H1 (cell line): ENCODE data around the gene TSHR. TPM values are rescaled to one million over a fixed set of nuclear protein-coding genes. Genes with fewer than 3 reads are reported as not detected.

Source experiments
- CTCF ChIA-PET: fragments of 300-600 bp; sonication (Branson Sonifier 250); formaldehyde crosslinking; loops from one replicate; lab custom pipeline; 2021; ENCODE audit not compliant: partially characterized antibody; lab: Charles Lee
- POLR2A ChIA-PET: fragments of 300-600 bp; sonication (Branson Sonifier 250); formaldehyde crosslinking; loops from one replicate; lab custom pipeline; 2021; ENCODE audit warnings: inconsistent platforms; ENCODE audit not compliant: partially characterized antibody; lab: Charles Lee
- DNase-seq, 2 experiments: peaks; one replicate each; pipeline versions ENCODE4 v3.0.0 to v3.0.0-alpha.2; 2010 to 2022; ENCODE audit warnings: low spot score in 2 of 2, low read depth in 1 of 2, mixed read lengths in 1 of 2
- FAIRE-seq: peaks from 2 replicates; lab custom pipeline; 2011; peaks lifted over from hg19 to GRCh38; lab: Jason Lieb, UNC
- H2AFZ ChIP-seq: 2 replicates; pipeline ENCODE4 v1.8.1; 2012; ENCODE audit warnings: low read length, inconsistent platforms
- H2AK5ac ChIP-seq: 2 replicates; pipeline ENCODE4 v1.6.1; 2013; ENCODE audit warnings: low read depth, low read length
- H2BK120ac ChIP-seq: replicated peaks from 2 replicates; pipeline ENCODE3; 2013; ENCODE audit warnings: low read depth, low read length, inconsistent platforms
- H2BK12ac ChIP-seq: 2 replicates; pipeline ENCODE4 v1.6.1; 2013; ENCODE audit warnings: low read depth, low read length
- H2BK15ac ChIP-seq: 2 replicates; pipeline ENCODE4 v1.6.1; 2013; ENCODE audit warnings: low read length
- H2BK20ac ChIP-seq: 2 replicates; pipeline ENCODE4 v1.6.1; 2013; ENCODE audit warnings: low read length
- H2BK5ac ChIP-seq: 2 replicates; pipeline ENCODE4 v1.6.1; 2013; ENCODE audit warnings: low read depth, low read length
- H3K14ac ChIP-seq: 2 replicates; pipeline ENCODE4 v1.6.1; 2013; ENCODE audit warnings: inconsistent platforms; ENCODE audit not compliant: insufficient read length
- H3K18ac ChIP-seq: 2 replicates; pipeline ENCODE4 v1.6.1; 2013; ENCODE audit warnings: low read length; ENCODE audit errors: extremely low read depth
- H3K23ac ChIP-seq: 2 replicates; pipeline ENCODE4 v1.6.1; 2013; ENCODE audit warnings: inconsistent platforms; ENCODE audit not compliant: insufficient read length
- H3K23me2 ChIP-seq: 2 replicates; pipeline ENCODE4 v1.6.1; 2013; ENCODE audit warnings: low read depth, low read length
- H3K27ac ChIP-seq: 2 replicates; pipeline ENCODE4 v1.6.1; 2011; ENCODE audit warnings: low read depth, low read length, inconsistent platforms
- H3K27me3 ChIP-seq, 4 experiments: replicated peaks in 1 of 4; 1 replicate in 1 of 4; 2 replicates in 3 of 4; pipeline versions ENCODE4 v1.6.1 to v1.8.1; 2011 to 2013; ENCODE audit warnings: low read length in 3 of 4, mild to moderate bottlenecking in 3 of 4, inconsistent platforms in 2 of 4, mixed read lengths in 2 of 4, moderate library complexity in 1 of 4; ENCODE audit not compliant: control insufficient read depth in 3 of 4, insufficient read depth in 3 of 4; ENCODE audit errors: extremely low read depth in 1 of 4
- H3K36me3 ChIP-seq, 4 experiments: 2 replicates each; pipeline versions ENCODE4 v1.6.1 to v1.8.1; 2011 to 2013; ENCODE audit warnings: mild to moderate bottlenecking in 4 of 4, low read length in 3 of 4, moderate library complexity in 2 of 4, control low read depth in 1 of 4, inconsistent platforms in 1 of 4; ENCODE audit not compliant: insufficient read depth in 4 of 4, control insufficient read depth in 2 of 4
- H3K4ac ChIP-seq: replicated peaks from 2 replicates; pipeline ENCODE3; 2013; ENCODE audit warnings: low read length, low read depth, mixed read lengths, inconsistent platforms; ENCODE audit not compliant: insufficient read length
- H3K4me1 ChIP-seq, 4 experiments: replicated peaks in 1 of 4; 1 replicate in 1 of 4; 2 replicates in 3 of 4; pipeline versions ENCODE4 v1.6.1 to v1.8.1; 2011 to 2013; ENCODE audit warnings: low read length in 3 of 4, inconsistent platforms in 2 of 4, mixed read lengths in 1 of 4; ENCODE audit not compliant: insufficient read depth in 4 of 4, control insufficient read depth in 3 of 4
- H3K4me2 ChIP-seq, 2 experiments: 2 replicates each; pipeline versions ENCODE4 v1.6.1 to v1.8.1; 2011 to 2013; ENCODE audit warnings: low read depth in 2 of 2, low read length in 2 of 2, control low read depth in 1 of 2, inconsistent platforms in 1 of 2, mild to moderate bottlenecking in 1 of 2; ENCODE audit not compliant: insufficient read depth in 1 of 2
- H3K4me3 ChIP-seq, 4 experiments: fragments of 200-600, 300-600 bp in 1 of 4; sonication (generic), shearing (Covaris generic), sonication (Bioruptor Twin) in 1 of 4; 2 replicates each; pipeline versions ENCODE4 v1.5.1 to v1.8.1; 2011 to 2016; ENCODE audit warnings: low read length in 4 of 4, low read depth in 3 of 4, control low read depth in 2 of 4, inconsistent platforms in 2 of 4, mild to moderate bottlenecking in 2 of 4, mixed read lengths in 1 of 4, moderate library complexity in 1 of 4; ENCODE audit not compliant: insufficient read depth in 2 of 4; ENCODE audit errors: extremely low read depth in 1 of 4
- H3K56ac ChIP-seq: replicated peaks from 2 replicates; pipeline ENCODE3; 2013; ENCODE audit warnings: low read depth, mild to moderate bottlenecking, mixed read lengths, low read length, inconsistent platforms; ENCODE audit not compliant: insufficient read length
- H3K79me1 ChIP-seq: 2 replicates; pipeline ENCODE4 v1.6.1; 2013; ENCODE audit warnings: low read depth, low read length, control low read depth
- H3K79me2 ChIP-seq, 2 experiments: 2 replicates each; pipeline versions ENCODE4 v1.6.1 to v1.8.1; 2012 to 2013; ENCODE audit warnings: low read length in 2 of 2, mild to moderate bottlenecking in 2 of 2, inconsistent platforms in 1 of 2; ENCODE audit not compliant: insufficient read depth in 2 of 2, control insufficient read depth in 1 of 2
- H3K9ac ChIP-seq, 4 experiments: replicated peaks in 1 of 4; 1 replicate in 1 of 4; 2 replicates in 3 of 4; pipeline versions ENCODE4 v1.6.1 to v1.8.1; 2011 to 2013; ENCODE audit warnings: low read depth in 3 of 4, low read length in 3 of 4, control low read depth in 2 of 4, mild to moderate bottlenecking in 2 of 4, moderate library complexity in 2 of 4, inconsistent platforms in 1 of 4; ENCODE audit errors: extremely low read depth in 1 of 4
- H3K9me3 ChIP-seq, 2 experiments: 2 replicates each; pipeline versions ENCODE4 v1.6.1 to v1.8.1; 2012 to 2013; ENCODE audit warnings: mild to moderate bottlenecking in 2 of 2, moderate library complexity in 2 of 2, control low read depth in 1 of 2, inconsistent platforms in 1 of 2, low read depth in 1 of 2, low read length in 1 of 2, mixed read lengths in 1 of 2; ENCODE audit not compliant: insufficient read depth in 2 of 2
- H4K20me1 ChIP-seq, 2 experiments: replicated peaks in 1 of 2; 2 replicates each; pipeline versions ENCODE3 to v1.8.1; 2011 to 2013; ENCODE audit warnings: inconsistent platforms in 2 of 2, low read length in 2 of 2, mild to moderate bottlenecking in 1 of 2; ENCODE audit not compliant: insufficient read depth in 2 of 2, control insufficient read depth in 1 of 2
- H4K5ac ChIP-seq: 2 replicates; pipeline ENCODE4 v1.6.1; 2013; ENCODE audit warnings: low read length, low read depth, mixed read lengths, inconsistent platforms; ENCODE audit not compliant: insufficient read length
- H4K8ac ChIP-seq: 2 replicates; pipeline ENCODE4 v1.8.0; 2013; ENCODE audit warnings: mild to moderate bottlenecking, moderate library complexity, low read length, inconsistent platforms; ENCODE audit not compliant: insufficient read depth; ENCODE audit errors: extremely low read depth
- H4K91ac ChIP-seq: replicated peaks from 2 replicates; pipeline ENCODE3; 2013; ENCODE audit warnings: low read length, mixed read lengths, inconsistent platforms; ENCODE audit not compliant: insufficient read length
- HDAC6 ChIP-seq: IDR thresholded peaks from one replicate; pipeline ENCODE4 v1.7.1; 2012; ENCODE audit warnings: low read depth, mild to moderate bottlenecking, inconsistent platforms, low read length, moderate library complexity
- MAFK ChIP-seq: IDR thresholded peaks from 2 replicates; pipeline ENCODE4 v1.6.1; 2012; ENCODE audit warnings: low read depth, mild to moderate bottlenecking, improper control_type of control experiment, low read length
- NRF1 ChIP-seq: IDR thresholded peaks from 2 replicates; pipeline ENCODE4 v1.6.1; 2011; ENCODE audit warnings: mild to moderate bottlenecking, low read depth, low read length, improper control_type of control experiment
- RNF2 ChIP-seq: fragments of 200-900, 300-1000 bp; sonication (generic); IDR thresholded peaks from 2 replicates; pipeline ENCODE4 v1.7.1; 2016; ENCODE audit warnings: borderline replicate concordance, low read depth, mild to moderate bottlenecking, antibody characterized with exemption, low read length; ENCODE audit not compliant: poor library complexity, severe bottlenecking; ENCODE audit errors: missing control alignments
- WGBS, 2 experiments: shearing (Covaris generic) in 1 of 2; methylation state at CpG; one replicate each; pipeline versions ENCODE4 v1.1.6 to v1.1.7; 2013 to 2015; ENCODE audit warnings: low lambda C conversion rate in 2 of 2, mixed read lengths in 2 of 2, inconsistent platforms in 1 of 2, low coverage in 1 of 2, missing lambda C conversion rate in 1 of 2; ENCODE audit not compliant: insufficient replicate concordance in 2 of 2, insufficient coverage in 1 of 2, insufficient read length in 1 of 2; ENCODE audit errors: extremely low coverage in 1 of 2, missing lambda C conversion rate in 1 of 2; 5-methylcytosine and 5-hydroxymethylcytosine counted together
- polyA plus RNA-seq, 7 experiments: library from polyadenylated mRNA; depleted of rRNA in 3 of 7; stranded (reverse) in 5 of 7; unstranded in 2 of 7; fragments of >200 nt in 5 of 7; fragments of 200-250 nt in 2 of 7; gene quantifications; 1 replicate in 5 of 7; 2 replicates in 1 of 7; 4 replicates in 1 of 7; pipeline versions ENCODE4 v1.2.1 to v1.2.3, GENCODE V29; 2011 to 2013; ENCODE audit warnings: missing spikeins in 2 of 7, mixed read lengths in 2 of 7
- total RNA-seq: library from RNA; stranded (reverse); fragmentation: NEBNext Ultra II Directional; extraction: Animal tissue kit (Norgen Biotek cat#: 25700); gene quantifications from 2 replicates; pipeline ENCODE4 v1.2.1, GENCODE V29; 2021

Gene TSHR
- total and polyA plus RNA-seq, 2 of the 8 experiments (the other 6 are each of a cell fraction or from before 2014, with no cell fraction given), result 0.27 TPM; not detected in 1

GRCh38 chr14:80956102-80956501 is 681 bp downstream of the TSHR start:
- FAIRE-seq, result no peak

More at GRCh38 chr14:80956102-80956501, 681 bp downstream of the TSHR start:
- no peaks in the 10 kb centered on the region for H3K79me2 ChIP-seq
- WGBS, 2 experiments, result 90% methylated on average over 2 of the region's 2 CpGs; no CpG with 5 or more reads in 1 of the 2 experiments
- H3K36me3 ChIP-seq, result no peaks in the 10 kb centered on the region
- H4K91ac ChIP-seq, result no peak overlapping the region
- no peak overlapping the region for H3K4ac ChIP-seq
- ChIA-PET CTCF (interaction anchor here (0.7 to 5.1 kb wide), 17 partner anchors 12 to 509 kb away, joined by 3 to 64 read pairs (median 5); no protein-coding TSS in a partner anchor), POLR2A (interaction anchor here (0.7 to 1.1 kb wide), 2 partner anchors 15 to 32 kb away, joined by 3 read pairs; partner anchors contain the start of gene CEP128)
- no peak overlapping the region for H2BK15ac ChIP-seq
- no peak overlapping the region for H2BK12ac ChIP-seq
- TF ChIP-seq MAFK (peak; percentile 82; the same call in 1 of the 2 replicates), HDAC6 (no peak), NRF1 (no peak), RNF2 (no peak)
- peak overlapping the region in 1 of 4 experiments; percentile 77; a peak in 1 of 8 replicates for H3K4me3 ChIP-seq
- H2BK120ac ChIP-seq, result no peak overlapping the region
- H3K18ac ChIP-seq, result no peak overlapping the region
- no peaks in the 10 kb centered on the region for H4K20me1 ChIP-seq
- H4K8ac ChIP-seq, result no peak overlapping the region
- H3K27me3 ChIP-seq, result peaks cover 2 to 9% (median 6%) of the 10 kb centered on the region in 4 experiments; a peak in 5 of 7 replicates
- H2BK5ac ChIP-seq, result no peak overlapping the region
- H3K23ac ChIP-seq, result no peak overlapping the region
- no peaks in the 10 kb centered on the region for H3K79me1 ChIP-seq
- H3K27ac ChIP-seq, result no peak overlapping the region
- H3K9ac ChIP-seq, result no peak overlapping the region
- no peak overlapping the region for H2AK5ac ChIP-seq
- no peaks in the 10 kb centered on the region for H3K9me3 ChIP-seq
- no peak for DNase-seq
- no peak overlapping the region for H4K5ac ChIP-seq
- no peak overlapping the region for H2AFZ ChIP-seq
- no peak overlapping the region for H2BK20ac ChIP-seq
- peaks cover 0 to 6% (median under 1%) of the 10 kb centered on the region in 4 experiments; a peak in 2 of 7 replicates for H3K4me1 ChIP-seq
- no peak overlapping the region for H3K14ac ChIP-seq
- peaks cover 2% of the 10 kb centered on the region; the same call in 1 of the 2 replicates for H3K23me2 ChIP-seq
- H3K4me2 ChIP-seq, result peak overlapping the region; percentile 62 to 100; a peak in 2 of 4 replicates
- no peak overlapping the region for H3K56ac ChIP-seq
